ENCODE measurements around the gene CYTH2.

Gene CYTH2

GRCh38 chr19:48507911-48508439 is 38.8 kb downstream of the CYTH2 start:
- DNase-seq (ENCODE audit: low read depth) = no peak

DNA sequence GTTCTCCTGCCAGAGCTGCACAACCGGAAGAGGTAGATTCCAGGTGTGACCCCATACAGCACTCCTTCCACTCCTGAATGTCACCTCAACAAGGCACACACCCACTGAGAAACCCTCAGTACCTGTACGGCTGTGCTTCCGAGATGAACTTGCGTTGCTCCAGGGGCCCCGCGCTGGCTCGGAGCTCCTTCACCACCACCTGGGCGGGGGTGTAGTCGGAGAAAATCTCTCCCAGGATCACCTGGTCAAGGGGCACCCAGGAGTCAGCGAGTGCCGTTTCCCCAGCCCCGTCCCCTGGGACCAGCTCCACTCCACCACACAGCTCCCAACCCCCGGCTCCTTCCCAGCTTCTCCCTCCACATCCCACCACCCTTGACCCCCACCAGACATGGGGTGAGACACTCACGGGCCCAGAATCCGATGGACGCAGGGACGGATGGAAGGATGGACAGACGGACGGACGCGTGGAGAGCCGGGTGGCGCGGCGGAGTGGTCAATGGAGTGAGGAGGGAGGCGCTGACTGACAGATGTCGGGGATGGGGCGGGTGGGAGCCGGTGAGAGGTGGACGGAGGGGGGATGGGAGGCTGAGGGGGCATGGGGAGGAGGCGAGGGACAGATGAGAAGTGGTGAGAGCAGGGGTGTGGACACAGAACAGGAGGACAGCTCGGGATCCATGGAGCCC is 39.7 kb downstream of the CYTH2 start:
- DNase-seq (ENCODE audit: low read depth) = no peak
- no peak overlapping the region for H3K4me3 ChIP-seq (ENCODE audit: control insufficient read depth, low read depth, low read length)
- no peak for TF ChIP-seq CTCF (conservative IDR thresholded peaks at IDR 0.05; ENCODE audit: control insufficient read depth, insufficient read depth, low read depth, low read length)

More at GRCh38 chr19:48507911-48508439, 38.8 kb downstream of the CYTH2 start:
- TF ChIP-seq CTCF (conservative IDR thresholded peaks at IDR 0.05; ENCODE audit: control insufficient read depth, insufficient read depth, low read depth, low read length) = no peak
- no peak overlapping the region for H3K4me3 ChIP-seq (ENCODE audit: control insufficient read depth, low read depth, low read length)

- no peak for DNase-seq (ENCODE audit: low read depth)
- no peak for TF ChIP-seq CTCF (conservative IDR thresholded peaks at IDR 0.05; ENCODE audit: control insufficient read depth, insufficient read depth, low read depth, low read length)
- H3K4me3 ChIP-seq (ENCODE audit: control insufficient read depth, low read depth, low read length) = no peak overlapping the region
Measured at GRCh38 chr19:48509467-48510194, 40.5 kb downstream of the CYTH2 start.

- peak overlapping the region; percentile 12 for H3K4me3 ChIP-seq (ENCODE audit: control insufficient read depth, low read depth, low read length)
- no peak for TF ChIP-seq CTCF (conservative IDR thresholded peaks at IDR 0.05; ENCODE audit: control insufficient read depth, insufficient read depth, low read depth, low read length)
- DNase-seq (ENCODE audit: low read depth) = peak; percentile 46
Measured at GRCh38 chr19:48510421-48511268, 41.5 kb downstream of the CYTH2 start.

DNA sequence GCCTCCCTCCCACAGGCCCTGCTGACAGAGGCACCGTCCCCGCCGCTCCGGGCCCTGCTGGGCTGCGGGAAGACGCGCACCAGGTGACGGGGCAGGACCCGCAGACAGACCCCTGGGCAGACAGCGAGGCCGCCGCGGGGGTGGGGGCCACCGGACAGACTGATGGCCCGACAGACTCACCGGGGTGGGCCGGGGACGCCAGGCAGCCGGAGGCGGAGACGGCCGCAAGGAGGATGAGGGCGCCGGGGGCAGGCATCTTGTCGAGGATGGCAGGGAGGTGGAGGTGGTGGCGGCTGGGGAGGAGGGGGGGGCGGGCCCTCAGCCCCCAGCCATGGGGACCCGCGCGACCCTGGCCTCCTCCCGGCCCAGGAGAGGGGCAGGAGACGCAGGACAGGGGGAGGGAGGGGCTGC is 42.2 kb downstream of the CYTH2 start:
- H3K4me3 ChIP-seq (ENCODE audit: control insufficient read depth, low read depth, low read length) = no peak overlapping the region
- TF ChIP-seq CTCF (conservative IDR thresholded peaks at IDR 0.05; ENCODE audit: control insufficient read depth, insufficient read depth, low read depth, low read length) = no peak
- no peak for DNase-seq (ENCODE audit: low read depth)

GRCh38 chr19:48511800-48512503 is 42.8 kb downstream of the CYTH2 start, which contains the start of gene LMTK3:
LMTK3 (minus strand) TSS chr19:48511835; CDS start chr19:48511576, 259 bp downstream.
- DNase-seq (ENCODE audit: low read depth) = peak; percentile 21
- peak within 1 kb of the TSS; percentile 12 for H3K4me3 ChIP-seq (ENCODE audit: control insufficient read depth, low read depth, low read length)

More at GRCh38 chr19:48511800-48512503, 42.8 kb downstream of the CYTH2 start, which contains the start of gene LMTK3:
- no peak for TF ChIP-seq CTCF (conservative IDR thresholded peaks at IDR 0.05; ENCODE audit: control insufficient read depth, insufficient read depth, low read depth, low read length)
